Kidney capillary endothelial cell (primary cell): Measurements from ENCODE around the gene CYP2D6.
A peak's percentile ranks its signal among the peaks of the same experiment; 100 is the strongest.
"Not testable (repeated sequence)": the region's sequence is repeated elsewhere in the genome, so short reads cannot be mapped to it uniquely, and the experiment has no call there.

Experiments used
- DNase-seq: peaks from one replicate; pipeline ENCODE4 v3.0.0-alpha.2; 2018; ENCODE audit warnings: low spot score

CYP2D6 gene

DNA sequence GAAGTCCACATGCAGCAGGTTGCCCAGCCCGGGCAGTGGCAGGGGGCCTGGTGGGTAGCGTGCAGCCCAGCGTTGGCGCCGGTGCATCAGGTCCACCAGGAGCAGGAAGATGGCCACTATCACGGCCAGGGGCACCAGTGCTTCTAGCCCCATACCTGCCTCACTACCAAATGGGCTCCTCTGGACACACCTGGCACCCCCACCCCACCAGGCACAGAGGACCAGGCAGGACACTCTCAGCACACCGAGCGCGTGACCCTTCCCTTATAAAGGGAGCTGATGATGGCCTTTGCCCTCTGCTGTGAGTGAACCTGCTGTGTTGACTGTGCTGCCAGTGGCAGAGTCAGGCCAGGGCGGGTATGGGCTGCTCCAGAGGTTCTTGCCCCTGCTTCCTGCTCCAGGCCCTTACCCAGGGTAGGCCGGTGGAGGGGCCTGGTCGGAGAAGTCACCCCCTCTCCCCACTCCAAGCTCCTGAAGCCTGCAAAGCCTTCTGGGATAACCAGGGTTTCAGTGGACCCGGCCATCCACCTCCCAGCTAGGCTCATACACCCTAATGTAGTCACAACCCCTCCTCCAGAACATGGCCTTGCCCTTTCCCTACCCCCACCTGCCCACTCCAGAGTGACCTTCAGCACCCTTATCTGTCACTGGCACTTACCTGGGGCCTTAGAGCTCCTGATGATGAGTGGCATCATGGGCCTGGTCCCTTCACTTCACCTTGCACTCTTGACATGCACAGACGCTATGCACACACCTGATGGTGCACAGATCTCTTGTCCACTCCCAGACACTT lies at the start of gene CYP2D6:
Gene CYP2D6 (minus strand): TSS at position 172 of the 793 bp plus-strand sequence. CDS start 19 bp downstream, at position 153.
- not testable (repeated sequence) for DNase-seq

DNA sequence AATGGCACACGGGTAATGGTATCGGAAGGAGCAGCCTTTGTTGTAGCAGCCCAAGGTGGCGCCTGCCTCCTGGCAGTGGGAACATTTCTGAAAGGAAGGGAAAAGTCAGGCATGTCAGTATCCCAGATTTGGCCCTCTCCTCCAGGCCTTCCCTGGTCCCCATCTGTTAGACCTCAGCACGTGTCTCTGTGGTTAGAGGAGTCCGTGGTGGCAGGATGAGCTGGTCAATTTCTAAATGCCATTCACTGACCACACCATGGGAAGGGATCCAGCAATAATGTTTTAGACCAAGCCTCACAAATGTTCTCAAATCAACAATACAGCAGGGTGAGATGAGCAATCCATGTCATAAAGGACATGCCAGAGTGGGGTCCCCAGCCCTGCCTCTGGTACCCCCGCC lies 49.0 kb upstream of the CYP2D6 start:
- DNase-seq: no peak

DNA sequence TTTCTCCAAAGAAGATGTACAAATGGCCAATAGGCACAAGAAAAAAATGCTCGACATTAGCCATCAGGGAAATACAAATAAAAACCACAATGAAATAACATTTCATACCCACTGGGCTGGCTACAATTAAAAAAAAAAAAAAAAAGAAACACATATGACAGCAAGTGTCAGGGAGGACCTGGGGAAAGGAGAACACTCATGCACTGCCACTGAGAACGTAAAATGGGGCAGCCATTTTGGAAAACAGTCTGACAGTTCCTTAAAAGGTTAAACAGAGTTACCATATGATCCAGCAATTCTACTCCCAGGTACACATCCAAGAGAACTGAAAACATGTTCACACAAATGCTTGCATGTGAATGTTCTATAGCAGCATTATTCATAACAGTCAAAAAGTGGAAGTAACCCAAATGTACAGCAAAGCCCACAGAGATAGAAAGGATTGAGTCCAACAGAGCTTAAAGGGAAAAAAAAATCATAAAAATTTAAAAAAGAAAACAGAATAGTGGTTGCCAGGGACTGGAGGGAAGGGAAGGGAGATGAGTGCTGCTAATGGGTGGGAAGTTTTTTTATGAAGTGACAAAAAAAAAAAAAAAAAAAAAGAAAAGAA lies 48.4 kb upstream of the CYP2D6 start:
- no peak for DNase-seq

DNA sequence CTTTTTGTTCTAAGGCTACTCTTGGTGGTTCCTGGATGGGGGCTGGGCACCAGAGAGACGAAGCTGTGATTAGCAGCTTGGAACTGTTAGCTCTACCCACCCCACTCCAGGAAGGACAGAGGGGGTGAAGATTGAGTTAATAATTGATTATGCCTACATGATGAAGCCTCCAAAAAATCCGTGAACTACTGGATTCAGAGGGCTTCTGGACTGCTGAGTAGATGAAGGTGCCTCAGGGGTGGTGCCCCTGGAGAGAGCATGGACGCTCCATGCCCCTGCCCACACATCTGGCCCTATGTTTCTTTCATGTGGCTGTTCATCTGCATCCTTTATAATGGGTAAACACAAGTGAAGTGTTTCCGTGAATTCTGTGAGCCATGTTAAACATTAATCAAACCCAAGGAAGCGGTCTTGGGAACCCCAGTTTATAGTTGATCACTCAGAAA lies 47.3 kb upstream of the CYP2D6 start:
- DNase-seq: no peak

DNA sequence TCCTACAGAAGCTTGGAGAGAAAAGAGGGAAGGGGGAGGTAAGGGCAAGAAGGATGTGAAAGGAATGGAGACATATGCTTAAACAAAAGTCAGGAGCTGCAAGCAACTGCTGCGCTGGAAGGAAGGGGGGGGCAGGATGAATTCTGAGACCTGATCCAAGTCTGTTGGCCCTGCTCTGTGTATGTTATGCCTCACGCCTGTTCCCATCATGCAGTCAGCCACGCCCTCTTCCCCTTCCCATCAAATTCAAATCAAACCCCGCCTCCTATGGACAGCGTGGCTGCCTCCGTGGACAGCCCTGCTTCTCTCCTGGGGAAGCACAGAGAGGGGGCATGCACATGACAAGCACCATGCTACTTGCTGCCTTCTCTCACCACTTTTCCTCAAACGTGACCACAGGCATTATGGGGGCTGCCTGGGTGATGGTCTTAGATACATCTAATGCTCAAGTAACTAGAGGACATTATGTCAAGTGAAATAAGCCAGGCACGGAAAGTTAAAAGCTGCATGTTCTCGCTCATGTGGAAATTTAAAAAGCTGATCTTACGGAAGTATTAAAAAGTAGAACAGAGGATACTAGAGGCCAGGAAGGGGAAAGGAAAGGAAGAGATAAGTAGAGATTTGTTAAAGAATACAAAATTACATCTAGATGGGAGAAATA lies 45.8 kb upstream of the CYP2D6 start:
- no peak for DNase-seq

DNA sequence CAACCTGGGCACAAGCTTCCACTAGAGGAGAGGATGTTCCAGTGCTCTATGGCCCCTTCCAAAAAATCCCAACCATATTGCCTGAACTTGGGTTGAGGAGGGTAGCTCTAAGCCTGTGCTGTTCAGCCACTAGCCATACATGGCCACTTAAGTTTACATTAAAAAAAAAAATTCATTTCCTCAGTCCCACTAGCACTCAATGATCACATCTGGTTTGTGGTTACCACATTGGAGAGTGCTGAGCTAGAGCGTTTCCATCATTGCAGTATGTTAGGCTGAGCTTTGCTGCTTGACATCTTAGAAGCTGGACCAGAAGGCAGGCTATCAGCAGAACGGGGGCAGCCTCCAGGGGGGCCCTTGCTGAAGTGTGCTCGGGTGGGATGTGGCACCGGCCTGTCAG lies 43.5 kb upstream of the CYP2D6 start:
- DNase-seq: no peak

DNA sequence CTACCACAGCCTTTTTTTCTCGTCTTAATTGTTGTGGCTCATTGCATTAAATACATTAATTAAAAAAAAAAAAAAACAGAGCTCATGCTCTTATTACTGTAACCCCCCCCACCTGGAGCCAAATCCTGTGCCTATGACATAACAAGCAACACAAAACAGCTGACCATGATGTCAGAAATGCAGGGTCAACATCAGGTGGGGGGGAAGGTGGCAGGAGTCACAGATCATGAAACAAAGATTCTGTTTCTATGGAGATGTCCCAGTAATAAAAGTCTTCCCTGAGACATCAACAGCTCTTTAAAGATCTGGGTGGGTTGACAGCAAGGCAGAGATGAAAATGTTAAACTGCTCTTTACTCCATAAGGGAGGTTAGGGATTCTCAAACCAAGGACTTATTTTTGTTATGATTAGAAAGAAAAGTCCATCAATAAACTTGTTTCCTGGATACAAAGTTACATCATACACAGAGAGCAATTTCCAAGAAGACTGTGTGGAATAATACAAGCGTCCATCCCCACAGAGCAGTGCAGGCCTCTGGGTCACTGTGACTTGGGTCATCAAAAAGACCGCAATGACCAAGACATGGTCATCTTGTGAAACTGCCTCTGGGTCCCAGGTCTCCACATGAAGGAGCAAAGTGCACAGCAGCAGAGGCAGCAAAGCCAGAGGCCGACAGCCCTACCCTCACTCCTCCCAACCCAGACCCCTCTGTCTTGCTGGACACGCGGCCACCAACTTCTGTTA lies 42.7 kb upstream of the CYP2D6 start:
- DNase-seq: no peak

DNA sequence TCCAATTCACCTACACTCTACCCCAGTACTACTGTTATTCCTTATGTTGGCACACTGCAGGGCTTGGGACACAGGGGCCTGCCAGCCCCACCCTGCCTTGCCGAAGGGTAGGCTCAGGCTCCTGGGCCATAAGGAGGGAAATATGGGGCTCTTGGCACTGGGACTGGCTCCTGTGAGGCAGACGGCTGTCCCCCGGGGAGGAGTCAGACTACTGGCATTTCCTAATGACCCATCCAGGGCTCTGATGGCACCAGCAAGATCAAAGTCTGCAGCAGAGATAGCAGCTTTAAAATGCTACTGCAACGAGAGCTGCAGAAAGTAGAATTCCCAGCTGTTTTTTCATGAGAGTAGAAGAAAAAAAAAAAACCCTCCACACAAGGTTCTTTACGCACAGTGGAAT lies 42.2 kb upstream of the CYP2D6 start:
- peak; percentile 30 for DNase-seq

DNA sequence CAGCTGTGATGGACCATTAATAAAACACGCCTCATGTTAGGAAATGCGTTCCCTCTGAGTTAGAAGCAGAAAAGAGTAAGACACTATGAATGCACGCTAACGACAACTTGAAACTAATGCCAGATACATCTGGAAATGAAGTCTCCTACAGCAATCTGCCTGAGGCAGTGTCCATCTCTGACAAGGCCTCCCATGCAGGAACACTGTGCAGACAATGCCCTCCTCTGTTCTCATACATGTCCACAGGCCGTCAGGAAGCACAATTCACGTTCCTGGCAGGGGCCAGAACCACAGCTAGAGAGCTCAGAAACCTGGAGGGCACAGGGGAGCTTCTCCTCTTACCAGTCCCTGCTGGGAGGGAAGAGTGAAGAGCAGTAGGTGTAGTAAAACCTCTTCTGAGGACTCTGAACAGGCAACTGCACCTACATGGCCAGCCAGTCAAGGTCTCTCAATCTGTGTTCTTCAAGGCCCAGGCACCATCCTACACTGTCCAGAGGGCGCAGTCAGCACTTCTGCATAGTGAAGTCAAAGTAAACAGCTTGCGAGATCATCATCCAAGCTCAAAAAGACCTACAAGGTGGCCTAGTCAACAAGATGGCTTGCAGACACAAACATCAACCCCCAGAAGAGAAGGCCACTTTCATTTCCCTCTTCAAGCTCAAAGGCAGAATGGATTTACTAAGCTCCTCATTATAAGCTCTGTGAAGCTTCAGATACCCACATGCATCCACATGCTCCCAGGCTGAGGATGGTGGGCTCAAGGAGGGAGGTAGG lies 41.5 kb upstream of the CYP2D6 start:
- DNase-seq: no peak

DNA sequence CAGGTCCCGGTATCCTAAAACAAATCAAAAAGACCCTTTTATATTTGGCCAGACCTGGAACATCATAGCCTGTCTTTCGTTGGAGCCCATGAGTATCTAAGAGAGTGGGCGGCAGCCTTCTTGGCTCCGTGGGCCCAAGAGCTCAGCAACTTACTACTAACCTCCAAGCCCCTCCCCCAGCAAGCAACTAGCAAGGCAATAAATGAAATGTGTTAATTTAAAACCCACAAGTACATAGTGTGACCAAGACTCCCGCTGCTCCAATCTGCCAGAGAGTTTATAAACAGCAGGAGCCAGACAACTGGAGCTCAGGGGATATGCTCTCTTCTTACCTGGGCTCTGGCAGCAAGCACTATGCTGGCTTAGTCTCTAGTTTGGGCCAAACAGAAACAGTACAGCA lies 40.8 kb upstream of the CYP2D6 start:
- no peak for DNase-seq

DNA sequence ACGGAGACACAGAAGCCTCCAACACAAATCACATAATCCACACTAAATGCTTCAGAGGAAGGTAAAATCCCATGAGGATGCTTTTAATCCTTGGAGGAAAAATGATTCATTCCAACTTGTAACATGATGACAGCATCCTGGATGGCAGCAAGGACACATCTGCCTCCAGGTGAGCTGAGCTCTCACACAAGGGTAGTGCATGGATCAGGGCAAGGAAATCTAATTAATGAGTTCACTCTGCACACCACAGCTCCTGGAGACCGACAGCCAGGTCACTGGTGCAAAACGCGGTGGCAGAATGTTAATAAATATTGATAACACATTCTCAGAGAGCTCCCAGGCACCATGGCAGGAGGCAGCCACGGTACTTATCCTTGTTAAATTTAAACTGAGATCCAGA lies 40.3 kb upstream of the CYP2D6 start:
- no peak for DNase-seq

DNA sequence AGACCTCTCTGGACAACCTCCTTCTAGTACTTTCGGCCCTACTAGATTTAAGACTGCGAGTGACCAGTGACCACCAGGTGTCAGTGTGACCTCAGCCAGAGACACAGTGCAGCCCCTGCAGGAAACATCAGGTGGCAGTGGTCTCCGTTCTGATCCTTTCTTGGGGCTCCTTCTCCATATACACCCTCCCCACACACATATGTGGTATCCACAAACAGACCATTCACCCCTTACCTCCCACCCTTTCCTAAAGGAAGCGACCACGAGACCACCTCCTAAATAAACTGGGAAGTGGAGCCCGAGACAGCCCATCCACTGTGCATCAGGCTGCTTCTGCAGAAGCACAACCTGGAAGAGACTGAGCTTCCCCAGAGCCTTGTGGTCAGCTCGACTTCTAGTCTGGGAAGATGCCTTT lies 38.5 kb upstream of the CYP2D6 start:
- DNase-seq: peak; percentile 60

DNA sequence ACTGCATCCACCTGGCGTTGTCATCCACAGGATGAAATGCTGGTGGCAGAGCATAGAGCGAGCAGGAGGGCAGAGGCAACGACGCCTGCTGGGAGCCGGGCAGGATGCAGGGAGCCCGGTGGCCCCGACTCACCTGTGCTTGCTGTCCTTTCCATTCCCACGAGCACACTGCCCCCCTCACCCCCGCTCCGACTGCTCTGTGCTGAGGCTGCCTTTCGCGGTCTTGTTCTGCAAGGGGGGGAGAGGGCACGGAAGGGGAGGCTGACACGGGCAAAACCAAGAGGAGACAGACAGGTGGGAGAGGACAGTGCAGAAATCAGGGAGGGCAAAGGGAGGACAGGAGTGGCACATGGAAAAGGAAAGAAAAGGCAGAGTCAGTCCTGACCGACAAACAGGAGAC lies 37.9 kb upstream of the CYP2D6 start:
- no peak for DNase-seq

DNA sequence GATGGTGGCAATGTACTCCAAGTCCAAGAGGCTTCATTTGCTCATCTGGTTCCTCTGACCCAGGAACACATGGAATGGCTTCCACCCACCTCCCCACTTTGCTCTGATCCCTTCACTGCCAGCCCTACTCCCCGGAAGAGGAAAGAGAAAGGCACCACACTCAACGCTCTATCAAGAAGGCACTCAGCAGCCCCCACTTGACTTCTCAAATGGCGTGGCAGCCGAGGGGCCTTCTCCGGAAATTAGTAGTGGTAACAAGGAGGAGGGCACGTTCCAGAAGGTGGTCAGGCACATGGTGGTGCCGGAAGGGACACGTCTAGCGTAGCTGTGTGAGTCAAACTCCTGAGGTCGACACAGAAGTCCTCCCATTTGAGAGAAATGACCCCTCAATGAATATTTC lies 36.5 kb upstream of the CYP2D6 start:
- DNase-seq: no peak

DNA sequence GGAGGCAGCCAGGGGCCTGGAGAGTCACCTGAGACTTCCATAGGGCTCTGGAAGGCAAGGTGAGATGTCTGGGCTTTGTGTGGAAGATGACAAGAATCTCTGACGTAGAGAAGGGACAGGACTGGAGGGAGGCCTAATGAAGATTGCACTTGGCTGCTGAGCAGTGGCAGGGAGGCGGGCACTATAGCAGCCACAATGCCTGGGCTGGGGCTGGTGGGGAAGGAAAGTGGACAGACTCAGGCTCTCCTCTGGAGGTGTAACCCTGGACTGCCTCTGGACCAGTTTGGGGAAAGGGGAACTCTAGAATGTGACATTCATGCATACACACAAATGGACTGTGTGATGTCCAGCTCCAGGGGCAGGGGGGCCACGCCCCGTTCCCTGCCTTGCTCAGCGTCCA lies 34.3 kb upstream of the CYP2D6 start:
- no peak for DNase-seq

DNA sequence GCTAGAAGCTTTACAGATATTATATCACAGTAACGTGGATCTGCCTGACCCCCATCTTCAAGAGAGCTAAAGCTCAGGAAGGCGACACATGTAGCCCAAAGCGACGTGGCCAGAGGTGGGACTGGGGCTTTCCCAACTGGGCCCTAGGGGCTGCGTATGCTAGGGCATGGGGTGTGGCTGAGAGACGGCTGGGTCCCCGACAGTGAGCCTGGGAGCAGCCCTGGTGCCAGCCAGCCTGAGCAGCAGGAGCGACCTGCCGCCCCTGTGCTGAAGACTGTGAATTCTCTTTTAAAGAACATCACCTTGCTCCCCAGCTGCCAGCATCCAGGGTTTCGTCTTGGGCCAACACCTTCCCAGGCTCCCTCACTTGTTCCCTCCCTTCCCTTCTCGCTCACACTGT lies 32.9 kb upstream of the CYP2D6 start:
- no peak for DNase-seq

DNA sequence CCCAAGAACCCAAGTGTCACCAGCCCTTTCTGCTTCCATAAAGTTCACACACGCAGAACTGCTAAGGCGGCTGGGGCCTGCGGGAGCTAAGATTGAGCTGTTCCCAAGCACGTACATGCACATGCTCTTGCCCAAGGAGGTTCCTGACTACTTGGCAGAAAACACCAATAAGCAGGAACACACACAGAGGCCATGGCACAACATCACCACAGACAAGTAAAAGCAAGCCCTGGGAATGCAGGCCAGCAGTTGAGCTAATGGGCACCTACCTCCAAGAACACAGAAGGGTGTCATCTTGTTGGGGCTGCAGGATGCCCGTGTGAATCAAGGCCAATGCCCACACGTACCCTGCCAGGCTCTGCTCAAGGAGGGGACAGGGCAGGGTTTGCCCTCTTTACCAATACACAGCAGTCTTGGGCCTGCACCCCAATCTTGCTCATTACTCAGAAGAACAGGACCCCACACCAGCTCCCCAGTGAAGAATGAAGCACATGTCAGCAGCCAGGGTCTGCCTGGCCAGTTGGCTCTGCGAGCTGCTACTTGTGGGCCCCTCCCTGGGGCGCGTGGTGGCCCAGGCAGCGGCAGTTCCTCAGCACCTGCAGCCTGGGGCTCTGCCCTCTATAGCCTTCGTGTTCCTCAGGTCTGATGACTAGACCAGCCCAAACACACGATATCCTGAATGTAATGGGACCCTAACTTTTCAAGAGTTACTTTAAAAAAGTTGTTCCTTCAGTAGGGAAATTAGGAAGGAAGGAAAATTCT lies 32.3 kb upstream of the CYP2D6 start:
- DNase-seq: no peak

DNA sequence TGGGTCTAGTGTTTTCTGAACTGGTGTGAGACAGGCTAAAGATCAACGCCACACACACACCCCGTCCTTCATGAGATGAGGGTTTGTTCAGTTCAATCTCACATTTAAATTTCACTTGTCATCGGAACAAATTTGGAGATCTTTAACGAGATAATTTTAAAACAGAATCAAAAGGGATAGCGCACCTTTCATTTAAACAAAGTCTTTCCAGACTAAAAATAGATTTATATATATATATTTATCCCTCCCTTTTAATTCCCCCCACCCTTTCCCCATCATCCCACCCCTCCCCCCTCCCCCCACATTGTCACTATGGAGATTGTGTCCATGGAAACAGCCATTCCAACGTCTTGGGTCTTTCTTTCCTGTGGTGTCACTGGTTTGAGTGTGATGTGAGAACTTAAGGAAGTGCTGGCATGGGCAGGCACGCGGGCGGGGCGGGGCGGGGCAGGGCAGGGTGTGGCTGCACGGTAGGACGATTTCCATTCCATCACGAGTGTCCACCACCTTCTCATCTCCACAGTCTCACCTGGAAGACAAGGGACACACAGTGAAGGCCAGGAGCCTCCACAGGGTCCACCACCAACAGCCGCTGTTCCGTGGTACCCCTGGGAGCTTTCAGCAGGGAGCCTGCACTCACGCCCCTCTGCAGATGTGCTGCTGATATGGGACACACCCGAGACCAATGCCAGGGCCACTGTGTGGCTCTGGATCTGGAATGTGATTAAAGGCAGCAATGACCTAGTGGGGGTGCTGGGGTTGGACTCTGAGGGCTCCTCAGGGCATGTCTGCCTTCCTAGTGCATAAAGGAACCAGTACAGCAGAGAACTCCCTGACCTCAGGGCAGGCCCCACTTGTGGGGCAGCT lies 30.5 kb upstream of the CYP2D6 start:
- DNase-seq: no peak

DNA sequence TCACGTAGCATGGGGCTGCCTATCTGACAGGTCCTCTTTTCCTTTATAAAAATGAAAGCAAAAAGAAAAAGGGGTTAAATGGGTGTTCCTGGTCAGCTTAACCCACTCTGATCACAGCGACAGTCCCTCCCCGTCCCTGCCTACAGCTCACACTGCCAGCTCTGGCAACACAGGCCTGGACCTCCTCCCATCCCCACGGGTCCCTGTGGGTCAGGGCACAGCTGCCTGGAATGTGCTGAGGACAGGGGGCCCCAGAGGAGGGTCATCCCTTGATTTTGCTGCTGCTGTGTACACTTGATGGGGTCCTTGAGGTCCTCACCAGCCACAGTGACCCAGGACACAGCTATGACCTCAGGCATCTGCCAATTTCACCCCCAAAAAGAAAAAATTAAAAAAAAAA lies 29.6 kb upstream of the CYP2D6 start:
- DNase-seq: no peak
